DMS153 treated with DMSO at 0.1 percent for 48 hours (cell line): ENCODE results near the gene MPL.

Experiments used
- DNase-seq: peaks from one replicate; lab custom pipeline; 2025; ENCODE audit not compliant: unreplicated experiment; lab: John Stamatoyannopoulos, UW

Gene MPL

DNA sequence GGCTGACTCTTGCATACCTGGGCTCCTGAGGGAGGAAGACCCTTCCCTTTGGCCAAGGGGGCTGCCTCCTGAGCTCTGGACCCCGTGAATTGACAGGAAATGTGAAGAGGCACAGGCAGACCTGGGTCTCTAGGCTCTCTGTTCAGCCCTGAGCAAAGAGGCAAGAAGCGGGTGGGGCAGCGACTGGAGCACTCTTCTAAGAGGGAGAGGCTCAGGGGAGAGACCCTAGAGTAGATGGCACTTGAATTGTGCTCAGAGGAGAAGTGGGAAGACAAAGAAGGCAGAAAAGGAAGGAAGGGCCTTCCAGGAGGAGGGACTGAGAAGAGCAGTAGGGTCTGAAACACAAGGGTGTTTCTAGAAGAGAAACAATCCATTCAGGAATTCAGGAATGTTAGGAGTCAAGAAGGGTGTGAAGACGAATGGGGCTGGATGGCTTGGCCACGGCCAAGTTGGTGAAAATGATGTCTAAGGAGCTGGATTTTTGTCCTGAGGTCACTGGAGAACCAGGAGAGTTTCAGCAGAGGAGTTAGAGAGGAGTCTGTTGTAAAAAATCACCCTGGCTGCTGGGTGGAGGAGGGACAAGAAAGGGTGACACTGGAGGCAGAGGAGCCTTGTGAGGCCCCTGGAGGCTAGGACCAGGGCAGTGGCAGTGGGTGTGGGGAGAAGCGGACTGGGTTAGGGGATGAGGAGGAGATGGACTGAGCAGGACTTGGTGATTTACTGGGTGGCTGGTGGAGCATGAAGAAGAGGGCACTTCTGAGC lies 31.5 kb upstream of the MPL start:
- DNase-seq = no peak

DNA sequence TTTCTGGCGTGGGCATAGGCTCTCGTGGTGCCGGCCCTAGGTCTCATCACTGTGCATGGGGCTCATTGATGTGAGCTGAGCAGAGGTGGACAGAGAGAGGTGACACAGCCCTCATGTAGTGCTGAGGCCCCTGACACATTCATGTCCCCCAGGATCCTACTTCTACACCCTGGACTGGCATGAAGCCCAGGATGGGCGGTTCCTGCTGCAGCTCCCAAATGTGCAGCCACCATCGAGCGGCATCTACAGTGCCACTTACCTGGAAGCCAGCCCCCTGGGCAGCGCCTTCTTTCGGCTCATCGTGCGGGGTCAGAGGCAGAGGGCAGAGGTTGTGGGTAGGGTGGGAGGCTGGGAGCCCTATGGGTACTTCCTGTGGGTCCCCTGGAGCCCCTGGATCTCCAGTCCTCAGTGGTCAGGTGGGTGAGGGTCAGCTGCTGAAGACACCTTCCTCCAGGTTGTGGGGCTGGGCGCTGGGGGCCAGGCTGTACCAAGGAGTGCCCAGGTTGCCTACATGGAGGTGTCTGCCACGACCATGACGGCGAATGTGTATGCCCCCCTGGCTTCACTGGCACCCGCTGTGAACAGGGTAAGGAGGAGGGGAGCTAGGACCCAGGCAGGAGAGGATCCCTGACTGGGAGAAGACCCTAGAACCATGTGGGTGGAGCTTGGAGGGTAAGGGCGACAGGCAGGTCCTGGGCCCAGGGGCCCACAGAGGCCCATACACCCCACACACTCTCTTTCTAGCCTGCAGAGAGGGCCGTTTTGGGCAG lies 30.7 kb upstream of the MPL start:
- no peak for DNase-seq

- no peak for DNase-seq
Observed at GRCh38 chr1:43307458-43308158, 30.0 kb upstream of the MPL start.

GRCh38 chr1:43308635-43309404 lies 28.8 kb upstream of the MPL start:
- DNase-seq = no peak

- DNase-seq = no peak
Observed at GRCh38 chr1:43309405-43310025, 28.1 kb upstream of the MPL start.

DNA sequence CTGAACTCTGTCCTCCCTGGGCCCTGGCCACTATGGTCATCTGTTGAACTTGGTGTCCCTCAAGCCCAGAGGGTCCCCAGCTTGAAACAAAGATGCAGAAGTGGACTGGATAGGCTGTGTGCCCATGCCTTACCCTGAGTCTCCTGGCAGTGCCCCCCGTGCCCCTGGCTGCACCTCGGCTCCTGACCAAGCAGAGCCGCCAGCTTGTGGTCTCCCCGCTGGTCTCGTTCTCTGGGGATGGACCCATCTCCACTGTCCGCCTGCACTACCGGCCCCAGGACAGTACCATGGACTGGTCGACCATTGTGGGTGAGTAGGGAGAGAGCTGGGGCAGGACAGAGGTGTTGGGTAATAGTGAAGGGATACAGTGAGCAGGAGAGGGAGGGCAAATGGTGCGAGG lies 26.1 kb upstream of the MPL start:
- no peak for DNase-seq

DNA sequence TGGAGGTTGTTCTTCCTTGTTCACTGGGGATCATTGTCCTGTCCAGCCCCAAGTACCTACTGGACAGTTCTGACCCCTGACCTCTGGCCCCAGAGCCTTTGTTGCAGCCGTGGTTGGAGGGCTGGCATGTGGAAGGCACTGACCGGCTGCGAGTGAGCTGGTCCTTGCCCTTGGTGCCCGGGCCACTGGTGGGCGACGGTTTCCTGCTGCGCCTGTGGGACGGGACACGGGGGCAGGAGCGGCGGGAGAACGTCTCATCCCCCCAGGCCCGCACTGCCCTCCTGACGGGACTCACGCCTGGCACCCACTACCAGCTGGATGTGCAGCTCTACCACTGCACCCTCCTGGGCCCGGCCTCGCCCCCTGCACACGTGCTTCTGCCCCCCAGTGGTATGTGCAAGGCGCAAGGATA lies 25.4 kb upstream of the MPL start:
- DNase-seq = no peak

DNA sequence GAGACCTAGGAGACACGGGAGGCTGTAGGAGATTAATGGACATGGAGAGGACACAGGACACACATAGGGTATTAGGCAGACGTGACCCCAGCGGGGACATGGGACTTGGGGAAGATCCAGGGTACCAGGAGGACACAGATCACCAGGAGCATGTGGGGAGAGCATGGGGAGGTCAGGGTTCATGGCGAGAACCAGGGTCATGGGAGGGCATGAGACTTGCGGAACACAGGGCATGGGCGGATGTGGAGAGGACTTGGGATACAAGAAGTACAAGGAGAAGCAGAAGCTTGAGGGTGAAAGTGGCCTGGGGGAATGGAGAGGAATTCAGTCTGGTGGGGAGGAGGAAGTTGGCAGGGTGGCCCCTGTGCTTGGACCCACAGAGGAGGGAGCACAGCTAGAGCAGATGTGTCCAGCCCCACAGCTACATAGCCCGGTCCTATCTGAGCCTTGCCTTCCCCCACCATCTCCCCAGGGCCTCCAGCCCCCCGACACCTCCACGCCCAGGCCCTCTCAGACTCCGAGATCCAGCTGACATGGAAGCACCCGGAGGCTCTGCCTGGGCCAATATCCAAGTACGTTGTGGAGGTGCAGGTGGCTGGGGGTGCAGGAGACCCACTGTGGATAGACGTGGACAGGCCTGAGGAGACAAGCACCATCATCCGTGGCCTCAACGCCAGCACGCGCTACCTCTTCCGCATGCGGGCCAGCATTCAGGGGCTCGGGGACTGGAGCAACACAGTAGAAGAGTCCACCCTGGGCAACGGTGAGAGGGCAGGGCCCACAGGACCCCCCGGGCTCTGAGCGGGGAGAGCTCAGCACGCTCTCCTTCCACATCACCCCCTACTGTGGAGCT lies 24.7 kb upstream of the MPL start:
- DNase-seq = no peak

GRCh38 chr1:43313771-43314170 lies 23.8 kb upstream of the MPL start:
- DNase-seq = no peak

- DNase-seq = no peak
Observed at GRCh38 chr1:43314233-43314632, 23.4 kb upstream of the MPL start.

GRCh38 chr1:43315481-43315880 lies 22.1 kb upstream of the MPL start:
- no peak for DNase-seq

- no peak for DNase-seq
Observed at GRCh38 chr1:43315963-43316737, 21.5 kb upstream of the MPL start.

GRCh38 chr1:43316738-43317520 lies 20.7 kb upstream of the MPL start:
- no peak for DNase-seq

- no peak for DNase-seq
Observed at GRCh38 chr1:43317817-43318471, 19.7 kb upstream of the MPL start.

DNA sequence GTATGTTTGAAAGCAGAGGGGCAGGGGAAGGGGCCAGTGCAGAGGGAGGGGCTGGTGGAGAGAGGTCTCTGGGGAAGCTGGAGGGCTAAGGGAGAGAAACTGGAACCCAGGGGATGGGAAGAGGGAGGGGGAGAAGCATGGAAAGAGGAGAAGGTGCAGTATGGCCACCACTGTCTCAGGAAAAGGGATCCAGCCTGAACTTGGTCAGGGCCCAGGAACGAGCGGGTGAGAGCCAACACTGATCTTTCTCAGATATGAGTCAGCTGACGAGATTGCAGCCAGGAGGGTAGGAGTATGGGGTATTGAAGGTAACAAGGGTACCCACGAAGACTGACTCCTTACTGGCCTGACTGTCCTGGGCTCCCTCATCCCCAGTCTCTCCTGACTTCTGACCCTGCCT lies 18.8 kb upstream of the MPL start:
- no peak for DNase-seq

GRCh38 chr1:43319288-43319687 lies 18.3 kb upstream of the MPL start:
- no peak for DNase-seq

GRCh38 chr1:43319766-43320165 lies 17.9 kb upstream of the MPL start:
- DNase-seq = no peak
